ENCODE measurements around the gene LDLRAD4. TPM values are rescaled to one million over a fixed set of nuclear protein-coding genes. Genes with fewer than 3 reads are reported as not detected.

Gene LDLRAD4
- polyA plus RNA-seq, 1 of the 3 experiments (the other 2 are of a cell fraction) = 0.16 TPM

- Histone ChIP-seq H3K4me1 (ENCODE audit: control insufficient read depth in 1 of 2, insufficient read depth in 2 of 2, low read depth in 1 of 2, low read length in 1 of 2) (peaks cover 0 to 3% of the 10 kb centered on the region in 2 experiments; a peak in 1 of 4 replicates), H2AFZ (ENCODE audit: low read depth) (no peak overlapping the region), H3K79me2 (ENCODE audit: insufficient read depth) (no peaks in the 10 kb centered on the region), H3K9ac (no peak overlapping the region), H3K9me3 (no peaks in the 10 kb centered on the region), H3F3A (replicated peaks; ENCODE audit: insufficient read depth) (no peaks in the 10 kb centered on the region), H3K4me3 (ENCODE audit: low read depth in 2 of 2, low read length in 1 of 2) (no peak overlapping the region), H3K27ac (ENCODE audit: low read depth in 2 of 2, low read length in 1 of 2) (no peak overlapping the region), H3K4me2 (no peak overlapping the region), H3K9me2 (no peaks in the 10 kb centered on the region), H3K27me3 (ENCODE audit: insufficient read depth) (no peaks in the 10 kb centered on the region), H3K36me3 (replicated peaks in 1 of 2; ENCODE audit: control insufficient read depth in 1 of 2, insufficient read depth in 2 of 2, low read length in 1 of 2) (no peaks in the 10 kb centered on the region), H4K20me1 (ENCODE audit: insufficient read depth) (no peaks in the 10 kb centered on the region)
- ChIA-PET POLR2A (no interaction called here), CTCF (interaction anchor here (0.6 to 9.5 kb wide), 34 partner anchors 9 to 514 kb away, joined by 3 to 79 read pairs (median 4); partner anchors contain the start of genes FAM210A and RNMT)
- 66% methylated on average over 6 of the region's 6 CpGs for WGBS (ENCODE audit: low lambda C conversion rate)
- no peak for DNase-seq
- TF ChIP-seq GATA2 (CRISPR knock-in tag; IDR thresholded peaks at IDR 0.05) (no peak), JUND (IDR thresholded peaks at IDR 0.05) (no peak), TAF1 (IDR thresholded peaks at IDR 0.05; ENCODE audit: borderline replicate concordance, low read depth, low read length) (no peak), ELF1 (IDR thresholded peaks at IDR 0.05) (no peak), FOXM1 (IDR thresholded peaks at IDR 0.05; ENCODE audit: low read depth) (no peak), MAX (IDR thresholded peaks at IDR 0.05; ENCODE audit: low read depth) (no peak), NRF1 (IDR thresholded peaks at IDR 0.05; ENCODE audit: low read depth, low read length) (no peak), EZH2phosphoT487 (IDR thresholded peaks at IDR 0.05; ENCODE audit: borderline replicate concordance, low read depth) (no peak), SIN3A (IDR thresholded peaks at IDR 0.05; ENCODE audit: borderline replicate concordance, low read depth, low read length) (no peak), GABPA (IDR thresholded peaks at IDR 0.05; ENCODE audit: low read depth) (no peak)
These were observed 340.2 kb downstream of the LDLRAD4 start for GRCh38 chr18:13558790-13559189.

- no peak overlapping the region for H3K27ac ChIP-seq (ENCODE audit: low read depth in 2 of 2, low read length in 1 of 2)
- no peak overlapping the region for H2AFZ ChIP-seq (ENCODE audit: low read depth)
- no peaks in the 10 kb centered on the region for H3K9me2 ChIP-seq
- H3K4me1 ChIP-seq (ENCODE audit: control insufficient read depth in 1 of 2, insufficient read depth in 2 of 2, low read depth in 1 of 2, low read length in 1 of 2) = peaks cover 0 to 8% of the 10 kb centered on the region in 2 experiments; a peak in 1 of 4 replicates
- no peak for DNase-seq
- H3K79me2 ChIP-seq (ENCODE audit: insufficient read depth) = no peaks in the 10 kb centered on the region
- H3K27me3 ChIP-seq (ENCODE audit: insufficient read depth) = no peaks in the 10 kb centered on the region
- no peak overlapping the region for H3K4me2 ChIP-seq
- ChIA-PET POLR2A (interaction anchor here (1.4 kb wide), 1 partner anchor 22 kb away, joined by 3 read pairs; no protein-coding TSS in a partner anchor), CTCF (interaction anchor here (1.1 to 9.5 kb wide), 7 partner anchors 12 to 343 kb away, joined by 3 to 79 read pairs (median 20); no protein-coding TSS in a partner anchor)
- 74% methylated on average over 4 of the region's 4 CpGs for WGBS (ENCODE audit: low lambda C conversion rate)
- no peak overlapping the region for H3K4me3 ChIP-seq (ENCODE audit: low read depth in 2 of 2, low read length in 1 of 2)
- no peak overlapping the region for H3K9ac ChIP-seq
- no peaks in the 10 kb centered on the region for H3F3A ChIP-seq (replicated peaks; ENCODE audit: insufficient read depth)
- H3K9me3 ChIP-seq = no peaks in the 10 kb centered on the region
- TF ChIP-seq IRF3 (IDR thresholded peaks at IDR 0.05; ENCODE audit: low read depth, low read length) = no peak
- TF ChIP-seq RFX5 (IDR thresholded peaks at IDR 0.05; ENCODE audit: low read length) = no peak
- no peak for TF ChIP-seq EP300 (IDR thresholded peaks at IDR 0.05; ENCODE audit: borderline replicate concordance in 1 of 2, low read depth in 1 of 2, low read length in 1 of 2)
- no peak for TF ChIP-seq TEAD4 (IDR thresholded peaks at IDR 0.05; ENCODE audit: borderline replicate concordance, insufficient read depth)
- TF ChIP-seq CTCF (IDR thresholded peaks at IDR 0.05) = no peak
- TF ChIP-seq RAD21 (IDR thresholded peaks at IDR 0.05; ENCODE audit: low read length) = no peak
- TF ChIP-seq RXRA (IDR thresholded peaks at IDR 0.05; ENCODE audit: borderline replicate concordance, low read depth) = no peak
- TF ChIP-seq MAX (IDR thresholded peaks at IDR 0.05; ENCODE audit: low read depth) = no peak
- no peak for TF ChIP-seq TCF12 (IDR thresholded peaks at IDR 0.05)
- no peak for TF ChIP-seq FOSL2 (IDR thresholded peaks at IDR 0.05; ENCODE audit: borderline replicate concordance, low read depth)
- TF ChIP-seq, protein P1, sequence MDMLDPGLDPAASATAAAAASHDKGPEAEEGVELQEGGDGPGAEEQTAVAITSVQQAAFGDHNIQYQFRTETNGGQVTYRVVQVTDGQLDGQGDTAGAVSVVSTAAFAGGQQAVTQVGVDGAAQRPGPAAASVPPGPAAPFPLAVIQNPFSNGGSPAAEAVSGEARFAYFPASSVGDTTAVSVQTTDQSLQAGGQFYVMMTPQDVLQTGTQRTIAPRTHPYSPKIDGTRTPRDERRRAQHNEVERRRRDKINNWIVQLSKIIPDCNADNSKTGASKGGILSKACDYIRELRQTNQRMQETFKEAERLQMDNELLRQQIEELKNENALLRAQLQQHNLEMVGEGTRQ (IDR thresholded peaks at IDR 0.05; ENCODE audit: borderline replicate concordance, low read depth, low read length) = no peak
- no peak for TF ChIP-seq USF1 (IDR thresholded peaks at IDR 0.05; ENCODE audit: borderline replicate concordance, low read depth)
- no peak for TF ChIP-seq FOXM1 (IDR thresholded peaks at IDR 0.05; ENCODE audit: low read depth)
- TF ChIP-seq MEF2A (IDR thresholded peaks at IDR 0.05; ENCODE audit: borderline replicate concordance, low read depth) = no peak
- H4K20me1 ChIP-seq (ENCODE audit: insufficient read depth) = no peaks in the 10 kb centered on the region
- no peaks in the 10 kb centered on the region for H3K36me3 ChIP-seq (replicated peaks in 1 of 2; ENCODE audit: control insufficient read depth in 1 of 2, insufficient read depth in 2 of 2, low read length in 1 of 2)
These were observed 341.2 kb downstream of the LDLRAD4 start for GRCh38 chr18:13559754-13560153.

Measured in SK-N-SH (cell line).